SK-N-SH treated with all-trans-retinoic acid at 6 μM for 48 hours (cell line): ENCODE data around the gene SLC35C1.

Experiments used
- ATAC-seq: fragments of 200-7000 bp; cut with Tn5 transposase; 3 replicates; pipeline ENCODE4 v1.9.1; 2020; ENCODE audit warnings: mild to moderate bottlenecking, moderate library complexity
- BACH2 ChIP-seq: fragments of 250-450 bp; sonication (Bioruptor Pico); IDR thresholded peaks from 2 replicates; pipeline ENCODE4 v1.9.0; 2021; ENCODE audit warnings: mild to moderate bottlenecking, borderline replicate concordance
- CSDC2 ChIP-seq: fragments of 250-450 bp; sonication (Bioruptor Pico); IDR thresholded peaks from 2 replicates; pipeline ENCODE4 v1.5.0; 2020; ENCODE audit warnings: mild to moderate bottlenecking, moderate library complexity
- GLIS3 ChIP-seq: fragments of 250-450 bp; sonication (Bioruptor Pico); IDR thresholded peaks from 2 replicates; pipeline ENCODE4 v1.5.0; 2020; ENCODE audit warnings: mild to moderate bottlenecking, moderate library complexity
- ISL1 ChIP-seq: fragments of 250-450 bp; sonication (Bioruptor Pico); IDR thresholded peaks from 2 replicates; pipeline ENCODE4 v2.1.2; 2022; ENCODE audit warnings: mild to moderate bottlenecking, moderate library complexity
- OSR1 ChIP-seq: fragments of 250-450 bp; sonication (Bioruptor Pico); IDR thresholded peaks from 2 replicates; pipeline ENCODE4 v1.8.0; 2022; ENCODE audit warnings: moderate library complexity, mild to moderate bottlenecking, inconsistent platforms
- PPARA ChIP-seq: fragments of 250-450 bp; sonication (Bioruptor Pico); IDR thresholded peaks from 2 replicates; pipeline ENCODE4 v1.5.0; 2020; ENCODE audit warnings: mild to moderate bottlenecking, borderline replicate concordance
- RARB ChIP-seq: fragments of 250-450 bp; sonication (Bioruptor Pico); IDR thresholded peaks from 2 replicates; pipeline ENCODE4 v1.8.0; 2021; ENCODE audit warnings: mild to moderate bottlenecking, moderate library complexity
- SNAI2 ChIP-seq: fragments of 250-450 bp; sonication (Bioruptor Pico); IDR thresholded peaks from 2 replicates; pipeline ENCODE4 v1.5.0; 2020; ENCODE audit warnings: mild to moderate bottlenecking, moderate library complexity
- TCF4 ChIP-seq: fragments of 250-450 bp; sonication (Bioruptor Pico); IDR thresholded peaks from 2 replicates; pipeline ENCODE4 v1.8.0; 2021; ENCODE audit warnings: mild to moderate bottlenecking, moderate library complexity, borderline replicate concordance
- TOX ChIP-seq: fragments of 250-450 bp; sonication (Bioruptor Pico); IDR thresholded peaks from 2 replicates; pipeline ENCODE4 v1.8.0; 2021; ENCODE audit warnings: mild to moderate bottlenecking, moderate library complexity, borderline replicate concordance
- ZC3H10 ChIP-seq: fragments of 250-450 bp; sonication (Bioruptor Pico); IDR thresholded peaks from 2 replicates; pipeline ENCODE4 v1.5.1; 2021; ENCODE audit warnings: mild to moderate bottlenecking, moderate library complexity
- ZFP3 ChIP-seq: fragments of 250-450 bp; sonication (Bioruptor Pico); IDR thresholded peaks from 2 replicates; pipeline ENCODE4 v1.5.0; 2020; ENCODE audit warnings: mild to moderate bottlenecking, moderate library complexity
- ZFP30 ChIP-seq: fragments of 450-650 bp; formaldehyde crosslinking; IDR thresholded peaks from 2 replicates; pipeline ENCODE4 v1.5.0; 2022; ENCODE audit warnings: mild to moderate bottlenecking, moderate library complexity
- ZNF565 ChIP-seq: fragments of 450-650 bp; formaldehyde crosslinking; conservative IDR thresholded peaks from 2 replicates; pipeline ENCODE4 v1.5.0; 2020; ENCODE audit warnings: low read depth, mild to moderate bottlenecking, moderate library complexity
- ZNF8 ChIP-seq: fragments of 450-650 bp; formaldehyde crosslinking; IDR thresholded peaks from 2 replicates; pipeline ENCODE4 v1.5.0; 2020; ENCODE audit warnings: mild to moderate bottlenecking, moderate library complexity
- TF ChIP-seq, protein P1 (sequence below): fragments of 250-450 bp; sonication (Bioruptor Pico); IDR thresholded peaks from 2 replicates; pipeline ENCODE4 v1.8.0; 2020; ENCODE audit warnings: mild to moderate bottlenecking, moderate library complexity, borderline replicate concordance
- TF ChIP-seq, protein P2 (sequence below): fragments of 250-450 bp; sonication (Bioruptor Pico); IDR thresholded peaks from 2 replicates; pipeline ENCODE4 v1.8.0; 2021; ENCODE audit warnings: low read depth, mild to moderate bottlenecking, moderate library complexity, borderline replicate concordance
- TF ChIP-seq, protein P3 (sequence below): fragments of 250-450 bp; sonication (Bioruptor Pico); IDR thresholded peaks from 2 replicates; pipeline ENCODE4 v1.5.1; 2021; ENCODE audit warnings: mild to moderate bottlenecking, moderate library complexity
- TF ChIP-seq, protein P4 (sequence below): fragments of 250-450 bp; sonication (Bioruptor Pico); IDR thresholded peaks from 2 replicates; pipeline ENCODE4 v1.5.0; 2020; ENCODE audit warnings: mild to moderate bottlenecking, moderate library complexity
- TF ChIP-seq, protein P5 (sequence below): fragments of 250-450 bp; sonication (Bioruptor Pico); IDR thresholded peaks from 2 replicates; pipeline ENCODE4 v1.5.1; 2020; ENCODE audit warnings: low read depth, mild to moderate bottlenecking, moderate library complexity

Gene SLC35C1

DNA sequence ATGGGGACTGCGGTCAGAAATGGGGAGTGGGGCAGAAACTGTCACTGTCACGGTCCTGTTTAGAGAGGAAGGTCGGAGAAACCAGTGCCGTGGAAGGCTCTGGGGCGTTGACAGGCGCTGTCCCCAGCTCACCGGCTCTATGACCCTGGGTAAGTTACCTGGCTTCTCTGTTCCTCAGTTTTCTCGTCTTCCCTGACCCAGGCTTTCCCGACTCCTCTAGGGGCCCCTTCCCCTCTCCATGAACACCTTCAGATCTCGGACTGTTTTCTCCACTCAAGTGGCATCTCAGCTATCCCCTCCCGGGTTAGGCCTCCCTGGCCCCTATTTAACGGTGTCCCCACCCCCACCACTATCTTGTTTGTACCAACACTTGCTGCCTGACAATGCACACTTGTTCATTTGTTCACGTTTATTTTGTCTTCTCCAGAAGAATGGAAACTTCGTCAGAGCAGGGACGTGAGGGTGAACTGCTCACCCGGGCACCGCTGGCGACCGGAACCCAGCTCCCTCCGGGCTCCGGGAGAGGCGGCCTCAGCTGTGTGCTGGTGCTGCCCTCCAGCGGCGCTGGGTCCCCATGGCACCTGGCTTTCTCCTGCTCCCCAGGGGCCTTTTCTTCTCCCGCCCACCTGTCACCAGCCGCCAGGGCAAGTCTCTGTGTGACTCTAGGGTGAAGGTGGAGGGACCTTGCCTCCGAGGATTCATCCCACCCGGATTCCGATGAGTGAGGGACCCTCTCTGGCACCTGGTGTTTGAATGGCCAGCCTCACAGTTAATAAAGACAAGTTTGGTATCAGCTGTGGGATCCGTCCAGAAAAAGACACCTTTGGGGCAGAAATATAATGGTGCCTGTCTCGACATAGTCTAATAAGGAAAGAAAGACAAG lies 33.1 kb upstream of the SLC35C1 start (continued):
- TF ChIP-seq PPARA (CRISPR knock-in tag) (no peak), RARB (no peak), SNAI2 (no peak)
- TF ChIP-seq, protein P1, sequence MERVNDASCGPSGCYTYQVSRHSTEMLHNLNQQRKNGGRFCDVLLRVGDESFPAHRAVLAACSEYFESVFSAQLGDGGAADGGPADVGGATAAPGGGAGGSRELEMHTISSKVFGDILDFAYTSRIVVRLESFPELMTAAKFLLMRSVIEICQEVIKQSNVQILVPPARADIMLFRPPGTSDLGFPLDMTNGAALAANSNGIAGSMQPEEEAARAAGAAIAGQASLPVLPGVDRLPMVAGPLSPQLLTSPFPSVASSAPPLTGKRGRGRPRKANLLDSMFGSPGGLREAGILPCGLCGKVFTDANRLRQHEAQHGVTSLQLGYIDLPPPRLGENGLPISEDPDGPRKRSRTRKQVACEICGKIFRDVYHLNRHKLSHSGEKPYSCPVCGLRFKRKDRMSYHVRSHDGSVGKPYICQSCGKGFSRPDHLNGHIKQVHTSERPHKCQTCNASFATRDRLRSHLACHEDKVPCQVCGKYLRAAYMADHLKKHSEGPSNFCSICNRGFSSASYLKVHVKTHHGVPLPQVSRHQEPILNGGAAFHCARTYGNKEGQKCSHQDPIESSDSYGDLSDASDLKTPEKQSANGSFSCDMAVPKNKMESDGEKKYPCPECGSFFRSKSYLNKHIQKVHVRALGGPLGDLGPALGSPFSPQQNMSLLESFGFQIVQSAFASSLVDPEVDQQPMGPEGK: no peak
- TF ChIP-seq, all 23 proteins: peak for 0

DNA sequence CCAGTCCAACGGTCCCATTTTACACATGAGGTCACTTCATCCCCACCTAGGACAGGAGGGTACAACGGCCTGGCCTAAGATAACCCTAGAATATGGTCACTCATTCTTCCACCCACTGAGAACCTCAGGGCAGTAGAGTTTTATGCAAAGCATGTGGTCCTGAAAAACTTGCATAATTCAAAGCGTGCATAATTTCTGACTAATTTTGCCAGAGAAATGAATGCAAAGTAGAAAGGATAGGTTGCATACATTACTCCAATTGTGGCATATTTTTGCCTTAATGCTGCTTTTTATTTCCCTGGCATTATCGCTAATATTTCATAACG lies 32.5 kb upstream of the SLC35C1 start:
- no peak for TF ChIP-seq ZNF8 (CRISPR knock-in tag)
- no peak for TF ChIP-seq RARB
- TF ChIP-seq, protein P1: no peak
- TF ChIP-seq, protein P2, sequence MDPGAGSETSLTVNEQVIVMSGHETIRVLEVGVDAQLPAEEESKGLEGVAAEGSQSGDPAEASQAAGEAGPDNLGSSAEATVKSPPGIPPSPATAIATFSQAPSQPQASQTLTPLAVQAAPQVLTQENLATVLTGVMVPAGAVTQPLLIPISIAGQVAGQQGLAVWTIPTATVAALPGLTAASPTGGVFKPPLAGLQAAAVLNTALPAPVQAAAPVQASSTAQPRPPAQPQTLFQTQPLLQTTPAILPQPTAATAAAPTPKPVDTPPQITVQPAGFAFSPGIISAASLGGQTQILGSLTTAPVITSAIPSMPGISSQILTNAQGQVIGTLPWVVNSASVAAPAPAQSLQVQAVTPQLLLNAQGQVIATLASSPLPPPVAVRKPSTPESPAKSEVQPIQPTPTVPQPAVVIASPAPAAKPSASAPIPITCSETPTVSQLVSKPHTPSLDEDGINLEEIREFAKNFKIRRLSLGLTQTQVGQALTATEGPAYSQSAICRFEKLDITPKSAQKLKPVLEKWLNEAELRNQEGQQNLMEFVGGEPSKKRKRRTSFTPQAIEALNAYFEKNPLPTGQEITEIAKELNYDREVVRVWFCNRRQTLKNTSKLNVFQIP (CRISPR knock-in tag): no peak
- no peak for ATAC-seq

DNA sequence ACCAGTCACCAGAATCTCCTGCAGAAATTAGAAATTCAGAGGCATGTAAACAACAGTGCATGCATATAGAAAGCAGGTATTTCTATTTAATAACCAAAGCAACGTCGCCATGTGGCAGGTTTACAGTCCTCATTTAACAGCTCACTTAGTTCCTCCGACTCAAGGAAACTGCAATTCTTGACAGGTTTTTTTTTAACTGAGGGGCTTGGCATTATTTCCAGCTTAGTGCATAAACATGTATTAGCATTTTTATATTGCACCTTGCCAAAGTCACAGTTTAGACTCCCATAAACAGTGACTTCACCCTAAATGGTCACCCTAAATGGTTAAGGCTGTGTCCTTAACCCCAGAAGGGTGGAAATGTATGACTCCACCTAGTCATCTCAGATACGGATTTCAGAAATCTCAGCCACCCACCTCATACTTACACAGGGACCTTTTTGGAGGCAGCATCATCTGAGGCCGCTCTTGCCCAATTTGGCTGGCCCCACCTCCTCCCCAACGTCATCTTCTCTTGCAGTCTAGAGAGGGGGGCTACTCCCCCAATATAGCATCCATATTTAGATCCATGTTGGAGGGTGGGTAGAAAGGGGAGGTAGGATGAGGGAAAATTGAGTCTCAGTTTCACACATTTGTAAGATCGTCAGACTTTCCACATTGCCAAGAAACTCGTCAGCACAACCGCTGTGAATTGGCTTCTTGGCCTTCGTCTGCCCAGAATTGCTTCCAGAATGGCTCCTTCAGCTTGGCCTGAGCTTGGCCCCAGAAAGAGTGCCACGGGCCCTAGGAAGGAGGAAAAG lies 31.8 kb upstream of the SLC35C1 start:
- no peak for ATAC-seq
- TF ChIP-seq TCF4 (CRISPR knock-in tag): no peak

DNA sequence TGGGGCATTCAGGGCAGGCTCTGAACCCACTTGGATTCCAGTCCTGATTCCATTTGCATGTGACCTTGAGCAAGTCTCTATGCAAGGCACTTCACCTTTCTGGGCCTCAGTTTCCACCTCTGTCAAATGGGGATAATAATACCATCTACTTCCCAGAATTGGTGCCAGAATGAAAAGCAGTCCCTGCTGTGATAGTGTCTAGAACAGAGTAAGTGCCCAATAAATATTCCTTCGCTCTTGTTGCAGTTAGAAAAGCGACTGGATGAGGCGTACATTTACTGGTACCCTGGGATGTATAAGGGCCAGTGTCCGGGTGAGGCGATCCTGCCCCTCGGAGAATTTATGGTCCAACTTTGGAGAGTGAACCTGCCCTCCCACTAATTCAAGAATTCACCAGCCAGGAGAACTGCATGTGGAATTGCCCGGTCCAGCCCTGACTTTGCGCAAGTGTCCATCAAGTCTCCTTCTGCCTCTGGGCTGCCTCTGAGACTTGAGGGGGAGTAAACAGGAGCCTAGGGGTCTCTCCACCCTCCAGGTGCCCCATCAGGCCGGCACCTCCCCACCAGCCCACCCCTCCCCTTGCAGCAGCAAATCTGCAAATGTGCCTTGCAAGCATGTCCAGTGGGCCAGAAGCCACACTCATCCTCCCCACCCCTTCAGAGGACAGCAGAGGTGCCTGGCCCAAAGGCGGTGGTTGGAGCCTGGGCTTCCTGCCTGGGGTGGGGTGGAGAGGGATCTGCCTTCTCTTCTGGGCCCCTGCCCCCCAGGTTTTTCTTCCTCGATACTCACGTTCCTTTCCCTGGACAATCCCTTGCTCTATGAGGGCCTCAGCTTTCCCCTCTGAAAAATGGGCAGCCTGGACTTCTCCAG lies 30.9 kb upstream of the SLC35C1 start:
- no peak for ATAC-seq

DNA sequence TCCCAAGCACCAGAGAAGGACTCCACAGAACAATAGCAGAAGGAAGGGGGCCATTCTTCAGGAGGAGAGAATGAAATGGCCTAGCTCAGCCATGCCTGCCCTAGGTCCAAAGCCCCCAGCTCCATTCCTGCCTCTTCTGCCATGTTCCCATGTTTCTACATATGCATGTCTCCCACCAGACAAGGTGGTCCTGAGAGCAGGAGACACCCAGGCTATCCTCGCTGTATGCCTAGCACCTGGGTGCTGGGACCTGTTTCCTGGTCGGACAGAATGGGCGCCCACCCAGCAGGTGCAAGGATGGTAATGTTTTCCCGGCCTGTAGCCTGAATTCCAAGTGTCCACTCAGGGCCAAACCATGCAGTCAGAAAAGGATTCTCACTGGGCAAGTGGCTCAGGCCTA lies 30.2 kb upstream of the SLC35C1 start:
- no peak for ATAC-seq
- TF ChIP-seq OSR1 (CRISPR knock-in tag): no peak
- no peak for TF ChIP-seq TOX (CRISPR knock-in tag)
- TF ChIP-seq, protein P3, sequence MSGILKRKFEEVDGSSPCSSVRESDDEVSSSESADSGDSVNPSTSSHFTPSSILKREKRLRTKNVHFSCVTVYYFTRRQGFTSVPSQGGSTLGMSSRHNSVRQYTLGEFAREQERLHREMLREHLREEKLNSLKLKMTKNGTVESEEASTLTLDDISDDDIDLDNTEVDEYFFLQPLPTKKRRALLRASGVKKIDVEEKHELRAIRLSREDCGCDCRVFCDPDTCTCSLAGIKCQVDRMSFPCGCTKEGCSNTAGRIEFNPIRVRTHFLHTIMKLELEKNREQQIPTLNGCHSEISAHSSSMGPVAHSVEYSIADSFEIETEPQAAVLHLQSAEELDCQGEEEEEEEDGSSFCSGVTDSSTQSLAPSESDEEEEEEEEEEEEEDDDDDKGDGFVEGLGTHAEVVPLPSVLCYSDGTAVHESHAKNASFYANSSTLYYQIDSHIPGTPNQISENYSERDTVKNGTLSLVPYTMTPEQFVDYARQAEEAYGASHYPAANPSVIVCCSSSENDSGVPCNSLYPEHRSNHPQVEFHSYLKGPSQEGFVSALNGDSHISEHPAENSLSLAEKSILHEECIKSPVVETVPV (CRISPR knock-in tag): no peak
- no peak for TF ChIP-seq PPARA (CRISPR knock-in tag)
- TF ChIP-seq ZC3H10 (CRISPR knock-in tag): no peak
- TF ChIP-seq SNAI2: no peak
- TF ChIP-seq, protein P4, sequence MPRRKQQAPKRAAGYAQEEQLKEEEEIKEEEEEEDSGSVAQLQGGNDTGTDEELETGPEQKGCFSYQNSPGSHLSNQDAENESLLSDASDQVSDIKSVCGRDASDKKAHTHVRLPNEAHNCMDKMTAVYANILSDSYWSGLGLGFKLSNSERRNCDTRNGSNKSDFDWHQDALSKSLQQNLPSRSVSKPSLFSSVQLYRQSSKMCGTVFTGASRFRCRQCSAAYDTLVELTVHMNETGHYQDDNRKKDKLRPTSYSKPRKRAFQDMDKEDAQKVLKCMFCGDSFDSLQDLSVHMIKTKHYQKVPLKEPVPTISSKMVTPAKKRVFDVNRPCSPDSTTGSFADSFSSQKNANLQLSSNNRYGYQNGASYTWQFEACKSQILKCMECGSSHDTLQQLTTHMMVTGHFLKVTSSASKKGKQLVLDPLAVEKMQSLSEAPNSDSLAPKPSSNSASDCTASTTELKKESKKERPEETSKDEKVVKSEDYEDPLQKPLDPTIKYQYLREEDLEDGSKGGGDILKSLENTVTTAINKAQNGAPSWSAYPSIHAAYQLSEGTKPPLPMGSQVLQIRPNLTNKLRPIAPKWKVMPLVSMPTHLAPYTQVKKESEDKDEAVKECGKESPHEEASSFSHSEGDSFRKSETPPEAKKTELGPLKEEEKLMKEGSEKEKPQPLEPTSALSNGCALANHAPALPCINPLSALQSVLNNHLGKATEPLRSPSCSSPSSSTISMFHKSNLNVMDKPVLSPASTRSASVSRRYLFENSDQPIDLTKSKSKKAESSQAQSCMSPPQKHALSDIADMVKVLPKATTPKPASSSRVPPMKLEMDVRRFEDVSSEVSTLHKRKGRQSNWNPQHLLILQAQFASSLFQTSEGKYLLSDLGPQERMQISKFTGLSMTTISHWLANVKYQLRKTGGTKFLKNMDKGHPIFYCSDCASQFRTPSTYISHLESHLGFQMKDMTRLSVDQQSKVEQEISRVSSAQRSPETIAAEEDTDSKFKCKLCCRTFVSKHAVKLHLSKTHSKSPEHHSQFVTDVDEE (CRISPR knock-in tag): no peak
- no peak for TF ChIP-seq ZFP30 (CRISPR knock-in tag)
- TF ChIP-seq ZNF565 (CRISPR knock-in tag): no peak
- TF ChIP-seq ISL1 (CRISPR knock-in tag): no peak
- no peak for TF ChIP-seq ZFP3 (CRISPR knock-in tag)
- no peak for TF ChIP-seq ZNF8 (CRISPR knock-in tag)
- no peak for TF ChIP-seq GLIS3 (CRISPR knock-in tag)
- no peak for TF ChIP-seq BACH2 (CRISPR knock-in tag)
- no peak for TF ChIP-seq CSDC2 (CRISPR knock-in tag)

More for the DNA sequence above, 30.9 kb upstream of the SLC35C1 start:
- TF ChIP-seq ISL1 (CRISPR knock-in tag) (no peak), GLIS3 (CRISPR knock-in tag) (no peak), RARB (no peak)
- TF ChIP-seq, protein P5, sequence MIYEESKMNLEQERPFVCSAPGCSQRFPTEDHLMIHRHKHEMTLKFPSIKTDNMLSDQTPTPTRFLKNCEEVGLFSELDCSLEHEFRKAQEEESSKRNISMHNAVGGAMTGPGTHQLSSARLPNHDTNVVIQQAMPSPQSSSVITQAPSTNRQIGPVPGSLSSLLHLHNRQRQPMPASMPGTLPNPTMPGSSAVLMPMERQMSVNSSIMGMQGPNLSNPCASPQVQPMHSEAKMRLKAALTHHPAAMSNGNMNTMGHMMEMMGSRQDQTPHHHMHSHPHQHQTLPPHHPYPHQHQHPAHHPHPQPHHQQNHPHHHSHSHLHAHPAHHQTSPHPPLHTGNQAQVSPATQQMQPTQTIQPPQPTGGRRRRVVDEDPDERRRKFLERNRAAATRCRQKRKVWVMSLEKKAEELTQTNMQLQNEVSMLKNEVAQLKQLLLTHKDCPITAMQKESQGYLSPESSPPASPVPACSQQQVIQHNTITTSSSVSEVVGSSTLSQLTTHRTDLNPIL: no peak
